HCT116 (cell line): Measurements from ENCODE around the gene STK24.

Experiments
- CTCF ChIP-seq, 3 experiments: fragments of 200-600 bp in 1 of 3; sonication (generic) in 1 of 3; IDR thresholded peaks in 2 of 3; conservative IDR thresholded peaks in 1 of 3; 2 replicates each; pipeline ENCODE4 v1.5.1; 2012 to 2017; ENCODE audit warnings: low read depth in 2 of 3, low read length in 2 of 3, antibody characterized with exemption in 1 of 3, borderline replicate concordance in 1 of 3, control low read depth in 1 of 3, mild to moderate bottlenecking in 1 of 3, mixed read lengths in 1 of 3, mixed run types in 1 of 3, moderate library complexity in 1 of 3; ENCODE audit not compliant: insufficient read depth in 1 of 3
- ELF1 ChIP-seq: IDR thresholded peaks from 2 replicates; pipeline ENCODE4 v1.6.1; 2012; ENCODE audit warnings: low read depth, borderline replicate concordance
- EZH2 ChIP-seq: fragments of 200-600 bp; sonication (generic); IDR thresholded peaks from 2 replicates; pipeline ENCODE4 v1.6.1; 2017; ENCODE audit warnings: antibody characterized with exemption, mixed run types
- EZH2phosphoT487 ChIP-seq: fragments of 200-600 bp; IDR thresholded peaks from 2 replicates; pipeline ENCODE4 v1.6.1; 2018; ENCODE audit warnings: antibody characterized with exemption, borderline replicate concordance
- FOSL1 ChIP-seq: IDR thresholded peaks from 2 replicates; pipeline ENCODE4 v1.6.1; 2012; ENCODE audit warnings: low read depth
- MAX ChIP-seq: IDR thresholded peaks from 2 replicates; pipeline ENCODE4 v1.6.1; 2012
- POLR2A ChIP-seq: IDR thresholded peaks from 2 replicates; pipeline ENCODE4 v1.7.0; 2011; ENCODE audit warnings: borderline replicate concordance; ENCODE audit not compliant: insufficient read depth, insufficient read length; ENCODE audit errors: extremely low read depth
- POLR2AphosphoS5 ChIP-seq: IDR thresholded peaks from 2 replicates; pipeline ENCODE4 v1.6.1; 2011; ENCODE audit warnings: mild to moderate bottlenecking, low read depth, low read length, moderate library complexity
- RAD21 ChIP-seq: IDR thresholded peaks from 2 replicates; pipeline ENCODE4 v1.6.1; 2012; ENCODE audit warnings: low read depth, mild to moderate bottlenecking
- SP1 ChIP-seq: IDR thresholded peaks from 2 replicates; pipeline ENCODE4 v1.6.1; 2012; ENCODE audit warnings: low read depth
- SRF ChIP-seq: IDR thresholded peaks from 2 replicates; pipeline ENCODE4 v1.6.1; 2012; ENCODE audit warnings: low read depth
- TCF7L2 ChIP-seq: IDR thresholded peaks from 2 replicates; pipeline ENCODE4 v1.7.0; 2011; ENCODE audit warnings: borderline replicate concordance, inconsistent platforms; ENCODE audit not compliant: insufficient read depth, insufficient read length; ENCODE audit errors: extremely low read depth
- YY1 ChIP-seq: IDR thresholded peaks from 2 replicates; pipeline ENCODE4 v1.6.1; 2011; ENCODE audit warnings: low read length, low read depth, moderate library complexity, mild to moderate bottlenecking; ENCODE audit not compliant: insufficient replicate concordance; ENCODE audit errors: extremely low read depth
- ZNF274 ChIP-seq: fragments of 200-500 bp; sonication (Bioruptor generic); IDR thresholded peaks from 2 replicates; pipeline ENCODE4 v1.6.1; 2014; ENCODE audit warnings: mild to moderate bottlenecking, low read depth, low read length, inconsistent platforms

- no peak for TF ChIP-seq YY1
- no peak for TF ChIP-seq POLR2A
- TF ChIP-seq RAD21: no peak
- no peak for TF ChIP-seq TCF7L2
- TF ChIP-seq CTCF (IDR thresholded peaks at IDR 0.05 in 2 of 3, conservative IDR thresholded peaks at IDR 0.05 in 1 of 3; ENCODE audit: borderline replicate concordance in 1 of 3, insufficient read depth in 1 of 3, low read depth in 2 of 3, low read length in 2 of 3): no peak
- TF ChIP-seq EZH2phosphoT487: no peak
- TF ChIP-seq FOSL1: no peak
- no peak for TF ChIP-seq SP1
- TF ChIP-seq EZH2: no peak
- TF ChIP-seq POLR2AphosphoS5: no peak
- no peak for TF ChIP-seq MAX
- TF ChIP-seq SRF: no peak
- TF ChIP-seq ELF1: no peak
- no peak for TF ChIP-seq ZNF274
Observed at GRCh38 chr13:98470920-98471319, 106.0 kb downstream of the STK24 start.
